GM12874 (cell line): ENCODE data around the gene LHX5.

Experiments used
- TF ChIP-seq, protein P1 (sequence below): IDR thresholded peaks from 2 replicates; pipeline ENCODE4 v1.5.1; 2011; ENCODE audit warnings: low read depth, mild to moderate bottlenecking, control low read depth, low read length, moderate library complexity; ENCODE audit not compliant: insufficient read depth

LHX5 gene

DNA sequence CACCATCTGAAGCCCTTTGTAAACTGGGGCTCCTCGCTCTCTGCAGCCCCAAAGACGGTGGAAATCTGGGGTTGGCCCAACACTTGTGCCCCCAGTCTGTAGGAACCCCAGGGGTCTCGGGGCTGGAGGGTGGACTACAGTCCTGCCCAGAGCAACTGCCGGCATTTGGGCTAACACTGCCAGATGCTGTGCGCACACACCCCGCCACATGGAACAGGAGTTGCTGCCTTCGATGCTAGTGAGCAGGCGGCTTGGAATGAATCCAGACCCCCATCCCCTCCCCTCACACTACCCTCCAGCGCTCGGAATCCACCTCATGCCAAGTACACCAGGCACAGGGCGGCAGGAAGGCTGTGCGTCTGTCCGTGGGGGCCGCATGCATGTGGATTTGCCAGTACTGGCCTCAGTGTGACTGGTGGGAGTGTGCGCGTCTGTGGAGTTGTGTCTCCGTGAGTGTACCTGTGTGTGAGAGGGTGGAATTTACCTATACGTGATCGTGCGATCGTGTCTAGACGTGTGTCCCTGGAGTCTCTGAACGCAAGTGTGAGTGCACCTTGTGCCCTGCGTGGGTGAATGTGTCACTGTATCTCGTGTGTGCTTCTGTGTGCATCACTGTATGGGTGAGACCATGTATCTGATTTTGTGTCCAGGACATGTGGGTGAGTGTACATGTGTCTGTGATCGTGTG, 5.1 kb downstream of the LHX5 start:
- TF ChIP-seq, protein P1, sequence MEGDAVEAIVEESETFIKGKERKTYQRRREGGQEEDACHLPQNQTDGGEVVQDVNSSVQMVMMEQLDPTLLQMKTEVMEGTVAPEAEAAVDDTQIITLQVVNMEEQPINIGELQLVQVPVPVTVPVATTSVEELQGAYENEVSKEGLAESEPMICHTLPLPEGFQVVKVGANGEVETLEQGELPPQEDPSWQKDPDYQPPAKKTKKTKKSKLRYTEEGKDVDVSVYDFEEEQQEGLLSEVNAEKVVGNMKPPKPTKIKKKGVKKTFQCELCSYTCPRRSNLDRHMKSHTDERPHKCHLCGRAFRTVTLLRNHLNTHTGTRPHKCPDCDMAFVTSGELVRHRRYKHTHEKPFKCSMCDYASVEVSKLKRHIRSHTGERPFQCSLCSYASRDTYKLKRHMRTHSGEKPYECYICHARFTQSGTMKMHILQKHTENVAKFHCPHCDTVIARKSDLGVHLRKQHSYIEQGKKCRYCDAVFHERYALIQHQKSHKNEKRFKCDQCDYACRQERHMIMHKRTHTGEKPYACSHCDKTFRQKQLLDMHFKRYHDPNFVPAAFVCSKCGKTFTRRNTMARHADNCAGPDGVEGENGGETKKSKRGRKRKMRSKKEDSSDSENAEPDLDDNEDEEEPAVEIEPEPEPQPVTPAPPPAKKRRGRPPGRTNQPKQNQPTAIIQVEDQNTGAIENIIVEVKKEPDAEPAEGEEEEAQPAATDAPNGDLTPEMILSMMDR: no peak

DNA sequence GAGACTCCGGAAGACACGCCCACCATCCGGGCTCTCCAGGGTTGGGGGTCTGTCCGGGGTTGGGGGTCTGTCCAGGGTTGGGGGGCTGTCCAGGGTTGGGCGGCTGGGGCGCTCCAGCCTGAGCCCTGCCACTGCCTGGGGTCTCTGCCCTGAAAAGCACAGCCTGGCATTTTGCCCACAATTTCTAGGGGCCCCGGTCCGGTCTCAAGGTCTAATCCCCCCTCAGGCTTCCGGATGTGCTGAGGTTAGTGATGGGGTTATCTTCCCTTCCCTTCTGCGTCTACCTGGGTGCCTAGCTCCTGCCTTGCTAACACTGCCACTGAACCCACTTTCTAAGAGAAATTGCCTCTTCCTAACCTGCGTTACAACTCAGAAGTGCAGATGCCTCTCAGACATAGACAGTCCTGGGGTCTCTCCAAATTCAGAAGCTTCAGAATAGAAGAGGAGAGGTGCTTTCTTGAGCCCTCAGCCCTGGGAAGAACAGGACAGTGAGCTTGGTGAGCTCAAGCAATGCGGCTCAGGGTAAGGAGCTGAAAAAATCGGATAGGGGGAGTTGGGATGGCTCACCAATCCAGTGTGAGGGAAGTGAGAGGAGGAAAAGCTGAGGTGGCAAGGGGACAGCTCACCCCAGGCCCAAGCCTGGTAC, 5.7 kb downstream of the LHX5 start:
- TF ChIP-seq, protein P1: no peak

- TF ChIP-seq, protein P1: no peak
Observed at GRCh38 chr12:113464852-113465719, 6.6 kb downstream of the LHX5 start.

DNA sequence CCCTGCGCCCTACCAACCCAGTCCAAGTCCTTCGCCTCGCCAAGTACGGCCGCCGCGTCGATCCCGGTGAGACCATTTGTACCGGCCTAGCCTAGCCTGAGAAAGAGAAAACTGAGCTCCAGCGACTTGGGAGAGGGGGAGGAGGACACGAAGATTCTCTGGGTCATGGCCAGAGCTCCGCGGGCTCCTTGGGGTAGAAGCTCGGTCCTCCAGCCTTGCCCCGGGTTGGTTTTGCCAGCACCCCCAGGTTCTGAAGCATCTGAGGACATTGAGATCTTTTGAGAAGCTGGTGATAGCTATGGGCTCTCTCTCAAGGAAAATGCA, 7.3 kb downstream of the LHX5 start:
- TF ChIP-seq, protein P1: no peak

GRCh38 chr12:113463746-113464451, 7.8 kb downstream of the LHX5 start:
- TF ChIP-seq, protein P1: no peak

DNA sequence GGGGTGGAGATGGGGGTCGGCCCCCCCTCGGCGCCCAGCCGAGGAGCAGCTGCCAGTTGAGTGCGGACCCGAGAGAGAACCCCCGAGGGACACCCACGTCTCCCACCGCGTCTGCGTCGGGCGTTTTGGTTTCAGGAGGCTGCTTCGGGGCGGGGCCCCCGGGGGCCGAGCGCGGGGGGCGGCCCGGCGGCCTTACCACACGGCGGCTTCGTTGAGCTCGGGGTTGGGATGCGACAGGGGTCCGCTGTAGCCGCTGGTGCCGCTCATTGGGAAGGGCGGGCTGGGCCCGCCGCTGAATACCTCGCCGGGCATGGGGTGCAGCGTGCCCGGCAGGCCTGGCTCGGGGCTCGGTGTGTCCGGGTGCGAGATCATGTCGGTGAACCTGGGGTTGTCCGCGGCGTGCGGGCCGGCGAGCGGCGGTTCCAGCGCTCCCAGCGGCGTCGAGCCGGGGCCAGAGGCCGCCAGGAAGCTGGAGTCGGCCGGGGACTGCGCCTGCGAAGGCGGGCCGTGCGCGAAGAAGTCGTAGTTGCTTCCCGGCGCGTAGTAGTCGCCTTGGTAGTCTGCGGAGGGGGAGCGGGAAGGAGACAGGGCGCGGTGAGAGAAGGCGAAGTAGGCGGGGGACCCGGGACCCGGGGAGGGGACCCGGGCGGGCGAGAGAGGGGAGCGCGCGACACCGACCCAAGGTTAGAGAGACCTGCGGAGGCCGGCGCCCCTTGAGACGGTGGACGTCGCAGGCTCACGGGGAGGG, 8.5 kb downstream of the LHX5 start:
- TF ChIP-seq, protein P1: no peak
